ENCODE data around the gene CSK.

CSK gene

GRCh38 chr15:74763416-74763815 lies 18.5 kb upstream of the CSK start:
- H3K4me3 ChIP-seq (ENCODE audit: severe bottlenecking), result no peak overlapping the region
- H3K4me1 ChIP-seq (ENCODE audit: insufficient read depth, poor library complexity, severe bottlenecking), result no peaks in the 10 kb centered on the region
- ATAC-seq (ENCODE audit: low read depth) (peak; percentile 69), DNase-seq (ENCODE audit: low spot score) (no peak)
- no peaks in the 10 kb centered on the region for H3K36me3 ChIP-seq (ENCODE audit: low read depth)
- H3K27ac ChIP-seq (ENCODE audit: poor library complexity, severe bottlenecking), result no peak overlapping the region
- no peaks in the 10 kb centered on the region for H3K27me3 ChIP-seq (ENCODE audit: insufficient read depth, poor library complexity, severe bottlenecking)
- no peaks in the 10 kb centered on the region for H3K9me3 ChIP-seq (ENCODE audit: severe bottlenecking)
- no peak for TF ChIP-seq CTCF (IDR thresholded peaks at IDR 0.05; ENCODE audit: poor library complexity, severe bottlenecking)

GRCh38 chr15:74767167-74768098 lies 14.4 kb upstream of the CSK start:
- Histone ChIP-seq H3K9me3 (ENCODE audit: severe bottlenecking) (no peaks in the 10 kb centered on the region), H3K4me3 (ENCODE audit: severe bottlenecking) (no peak overlapping the region), H3K36me3 (ENCODE audit: low read depth) (no peaks in the 10 kb centered on the region), H3K27me3 (ENCODE audit: insufficient read depth, poor library complexity, severe bottlenecking) (no peaks in the 10 kb centered on the region), H3K27ac (ENCODE audit: poor library complexity, severe bottlenecking) (no peak overlapping the region), H3K4me1 (ENCODE audit: insufficient read depth, poor library complexity, severe bottlenecking) (no peaks in the 10 kb centered on the region)
- ATAC-seq (ENCODE audit: low read depth) (no peak), DNase-seq (ENCODE audit: low spot score) (no peak)
- no peak for TF ChIP-seq CTCF (IDR thresholded peaks at IDR 0.05; ENCODE audit: poor library complexity, severe bottlenecking)

GRCh38 chr15:74768099-74768770 lies 13.6 kb upstream of the CSK start:
- Histone ChIP-seq H3K27ac (ENCODE audit: poor library complexity, severe bottlenecking) (no peak overlapping the region), H3K9me3 (ENCODE audit: severe bottlenecking) (no peaks in the 10 kb centered on the region), H3K4me3 (ENCODE audit: severe bottlenecking) (no peak overlapping the region), H3K27me3 (ENCODE audit: insufficient read depth, poor library complexity, severe bottlenecking) (no peaks in the 10 kb centered on the region), H3K4me1 (ENCODE audit: insufficient read depth, poor library complexity, severe bottlenecking) (no peaks in the 10 kb centered on the region), H3K36me3 (ENCODE audit: low read depth) (no peaks in the 10 kb centered on the region)
- DNase-seq (ENCODE audit: low spot score), result no peak
- ATAC-seq (ENCODE audit: low read depth), result no peak; the same call in 2 of the 3 replicates
- no peak for TF ChIP-seq CTCF (IDR thresholded peaks at IDR 0.05; ENCODE audit: poor library complexity, severe bottlenecking)

- no peaks in the 10 kb centered on the region for H3K4me1 ChIP-seq (ENCODE audit: insufficient read depth, poor library complexity, severe bottlenecking)
- no peak overlapping the region for H3K27ac ChIP-seq (ENCODE audit: poor library complexity, severe bottlenecking)
- TF ChIP-seq CTCF (IDR thresholded peaks at IDR 0.05; ENCODE audit: poor library complexity, severe bottlenecking), result peak; percentile 99
- no peak overlapping the region for H3K4me3 ChIP-seq (ENCODE audit: severe bottlenecking)
- ATAC-seq (ENCODE audit: low read depth) (peak; percentile 59), DNase-seq (ENCODE audit: low spot score) (no peak)
- no peaks in the 10 kb centered on the region for H3K9me3 ChIP-seq (ENCODE audit: severe bottlenecking)
- H3K36me3 ChIP-seq (ENCODE audit: low read depth), result no peaks in the 10 kb centered on the region
- H3K27me3 ChIP-seq (ENCODE audit: insufficient read depth, poor library complexity, severe bottlenecking), result no peaks in the 10 kb centered on the region
These were observed 13.0 kb upstream of the CSK start for GRCh38 chr15:74768771-74769342.

All from RWPE2 (cell line).